HG03520 (cell line): Measurements from ENCODE around the gene GFER.
"Not testable (repeated sequence)": the region's sequence is repeated elsewhere in the genome, so short reads cannot be mapped to it uniquely, and the experiment has no call there.

Experiments used
- ATAC-seq: cut with Tn5 transposase; IDR thresholded peaks from one replicate; pipeline ENCODE4 v1.9.1; 2021; ENCODE audit warnings: mild to moderate bottlenecking, moderate library complexity; ENCODE audit not compliant: unreplicated experiment

GFER gene

DNA sequence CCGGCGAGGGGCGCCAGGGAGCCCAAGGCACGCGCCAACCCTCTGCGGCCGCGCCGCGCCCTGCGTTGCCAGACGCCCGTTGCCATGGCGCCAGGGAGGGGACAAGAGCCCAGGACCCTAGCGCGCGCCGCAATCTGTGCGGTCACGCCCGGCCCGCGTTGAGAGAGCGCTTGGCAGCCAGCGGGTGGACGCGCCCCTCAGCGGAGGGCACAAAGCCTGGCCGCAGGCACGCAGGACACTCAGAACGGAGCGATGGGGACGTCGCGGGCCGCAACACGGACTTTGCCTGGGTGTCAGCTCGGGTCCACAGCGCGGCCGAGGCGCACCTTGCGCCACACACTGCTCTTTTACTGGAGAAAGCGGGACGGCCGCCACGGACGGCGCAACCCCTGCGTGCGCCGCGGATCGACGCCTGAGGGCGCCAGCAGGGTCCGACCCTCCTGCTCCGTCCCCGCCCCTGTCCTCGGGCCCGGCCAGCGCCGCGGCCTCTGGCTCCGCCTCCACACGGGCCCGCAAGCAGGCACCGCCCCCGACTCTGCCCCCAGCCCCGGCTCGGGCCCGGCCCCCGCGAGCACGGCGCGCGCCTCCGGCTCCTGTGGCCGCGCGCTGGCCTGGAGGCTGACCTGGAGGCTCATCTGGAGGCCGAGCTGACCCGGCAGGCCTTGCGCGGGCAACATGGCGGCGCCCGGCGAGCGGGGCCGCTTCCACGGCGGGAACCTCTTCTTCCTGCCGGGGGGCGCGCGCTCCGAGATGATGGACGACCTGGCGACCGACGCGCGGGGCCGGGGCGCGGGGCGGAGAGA is at the start of gene GFER:
Gene GFER (plus strand): TSS at position 650 of the 803 bp plus-strand sequence. CDS start 26 bp downstream, at position 676.
- peak; percentile 62 for ATAC-seq

DNA sequence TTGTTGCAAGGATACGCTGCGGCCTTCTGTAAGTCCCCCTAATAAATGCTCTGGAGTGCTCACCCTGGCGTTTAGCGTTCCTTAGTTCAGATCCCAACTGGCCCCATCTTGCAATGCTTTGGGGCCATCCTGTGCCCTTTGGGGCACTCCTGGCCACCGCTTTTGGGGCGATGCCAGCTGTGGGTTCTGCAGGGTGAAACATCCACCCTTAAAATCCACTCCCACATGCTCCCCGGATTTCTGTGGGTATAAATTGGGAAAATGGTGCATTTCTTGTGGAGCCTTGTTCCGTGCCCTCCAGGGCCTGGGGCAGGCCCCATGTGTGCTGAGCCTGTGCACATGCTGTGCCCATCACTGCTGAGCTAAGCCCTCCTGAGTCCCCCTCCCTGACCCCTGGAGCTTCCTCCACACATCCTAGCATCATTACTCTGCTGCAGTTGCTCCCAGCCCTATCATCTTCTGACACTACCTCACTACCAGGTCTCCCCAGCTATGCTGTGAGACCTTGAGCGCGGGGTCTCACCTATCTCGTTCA is 47.0 kb upstream of the GFER start:
- ATAC-seq: no peak

DNA sequence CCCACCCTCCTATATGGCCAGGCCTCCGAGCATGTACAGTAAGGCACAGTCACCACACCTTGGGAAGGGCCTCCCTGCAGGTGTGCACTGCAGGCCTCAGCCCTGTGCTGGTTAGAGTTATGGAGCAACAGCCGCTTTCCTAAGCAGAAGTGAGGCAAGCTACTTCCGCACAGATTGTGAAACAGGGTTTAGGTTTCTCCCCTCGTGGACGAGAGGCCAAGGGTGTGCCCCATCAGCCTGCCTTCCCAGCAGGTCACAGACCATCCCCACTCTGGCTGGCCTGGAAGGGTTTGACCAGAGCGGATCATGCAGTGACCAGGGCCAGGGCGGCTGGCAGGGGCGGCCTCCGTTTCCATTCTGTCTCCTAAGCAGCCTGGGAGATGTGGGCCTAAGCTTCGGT is 45.7 kb upstream of the GFER start:
- ATAC-seq: no peak

DNA sequence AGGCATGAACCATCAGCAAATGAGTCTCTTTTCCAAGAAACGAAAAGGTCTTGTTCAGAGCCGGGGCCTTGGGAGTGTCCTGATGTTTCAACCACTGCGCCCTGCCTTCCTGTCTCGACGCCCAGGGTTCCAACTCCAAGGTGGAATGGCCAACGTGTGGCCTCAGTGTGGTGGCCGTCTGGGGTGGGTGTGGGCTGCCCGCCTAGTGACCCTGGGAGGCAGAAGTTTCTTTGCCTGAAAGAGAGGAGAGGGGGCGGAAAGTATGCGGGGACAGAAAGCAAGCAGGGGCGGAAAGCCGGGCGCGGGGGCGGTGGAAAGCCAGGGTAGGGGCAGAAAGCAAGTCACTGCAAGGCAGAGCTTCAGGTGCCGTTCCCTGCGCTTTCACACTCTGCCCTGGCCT is 45.1 kb upstream of the GFER start:
- no peak for ATAC-seq

DNA sequence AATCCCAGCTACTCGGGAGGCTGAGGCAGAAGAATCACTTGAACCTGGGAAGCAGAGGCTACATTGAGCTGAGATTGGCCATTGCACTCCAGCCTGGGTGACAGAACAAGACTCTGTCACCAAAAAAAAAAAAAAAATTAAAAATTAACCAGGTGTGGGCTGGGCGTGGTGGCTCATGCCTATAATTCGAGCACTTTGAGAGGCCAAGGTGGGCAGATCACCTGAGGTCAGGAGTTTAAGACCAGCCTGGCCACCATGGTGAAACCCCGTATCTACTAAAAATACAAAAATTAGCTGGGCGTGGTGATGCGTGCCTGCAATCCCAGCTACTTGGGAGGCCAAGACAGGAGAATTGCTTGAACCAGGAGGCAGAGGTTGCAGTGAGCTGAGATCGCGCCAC is 44.2 kb upstream of the GFER start:
- ATAC-seq: not testable (repeated sequence)

DNA sequence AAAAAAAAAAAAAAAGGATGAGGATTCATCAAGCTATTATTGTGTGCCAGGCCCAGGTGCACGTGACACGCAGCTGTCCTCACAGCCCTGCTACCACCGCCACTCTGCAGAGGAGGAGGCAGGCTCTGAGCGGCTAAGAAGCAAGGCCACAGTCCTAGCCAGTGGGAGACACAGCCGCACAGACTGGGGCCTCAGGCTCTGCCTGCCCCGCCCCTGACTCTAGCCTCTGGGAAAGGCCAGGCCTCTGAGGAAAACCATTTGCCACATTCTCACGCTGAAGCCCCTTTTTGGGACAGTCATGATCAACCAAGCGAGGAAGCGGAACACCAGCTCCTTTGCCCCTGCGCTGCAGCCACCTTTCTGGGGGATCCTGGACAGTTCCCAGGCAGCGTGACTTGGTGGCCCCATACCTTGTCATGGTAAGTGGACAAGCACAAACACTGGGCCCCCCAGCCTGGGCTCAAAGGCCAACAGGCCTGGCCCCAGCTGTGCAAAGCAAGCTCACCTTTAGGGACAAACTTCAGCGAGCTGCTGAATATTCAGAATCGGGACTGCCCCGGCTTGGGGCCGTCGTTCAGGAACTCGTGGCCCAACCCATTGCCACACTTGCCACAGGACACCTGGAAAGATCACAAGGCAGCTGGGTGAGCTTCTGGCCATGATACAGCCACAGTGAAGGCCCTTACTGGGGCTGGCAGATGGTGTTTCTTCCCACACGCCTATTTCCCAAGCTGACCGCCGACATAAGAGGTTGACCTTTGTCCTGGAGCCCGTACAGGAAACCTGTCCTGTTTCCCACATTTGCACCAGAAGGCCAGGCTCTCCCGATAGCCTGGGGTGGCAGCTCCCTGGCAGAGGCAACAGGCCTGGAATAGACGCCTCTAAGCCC is 43.5 kb upstream of the GFER start:
- no peak for ATAC-seq

DNA sequence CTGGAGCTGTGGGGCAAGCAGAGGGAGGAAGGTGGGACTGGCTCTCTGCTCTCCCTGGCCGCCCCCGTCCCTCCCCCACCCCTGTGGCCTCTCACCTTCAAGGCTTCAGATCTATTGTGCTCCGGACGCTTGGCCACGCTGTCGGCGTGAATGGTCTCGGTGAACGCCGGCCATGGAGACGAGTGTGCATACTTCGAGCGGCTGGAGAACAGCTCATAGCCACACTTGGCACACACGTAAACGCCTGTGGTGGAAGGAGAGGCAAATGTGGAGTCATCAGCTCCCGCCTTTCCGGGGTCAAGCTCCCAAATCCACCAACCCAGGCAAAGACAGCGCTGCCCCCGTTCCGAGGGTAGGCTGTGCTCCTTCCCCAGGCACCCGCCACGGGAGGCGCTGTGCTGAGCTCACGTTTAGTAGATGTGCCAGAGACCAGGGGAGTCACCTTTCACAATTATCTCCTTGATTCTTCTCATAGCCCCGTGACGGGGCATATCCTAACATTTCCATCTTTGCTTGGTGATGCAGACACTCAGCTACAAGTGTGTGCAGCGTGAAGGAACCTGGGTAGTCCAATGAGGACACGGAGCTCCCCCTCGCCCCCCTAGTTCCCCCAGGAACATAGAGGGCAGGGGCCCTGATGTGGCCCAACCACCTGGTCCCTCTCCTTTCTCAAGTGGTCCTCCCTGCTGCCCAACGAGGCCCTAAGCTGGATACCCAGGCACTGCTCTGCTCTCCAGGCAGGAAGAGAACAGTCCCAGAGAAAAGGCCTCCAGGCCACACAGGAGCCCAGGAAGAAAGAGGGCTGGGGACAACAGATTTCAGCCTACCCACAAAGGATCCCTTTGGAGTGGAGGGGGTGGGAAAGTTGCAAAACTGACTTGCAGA is 42.6 kb upstream of the GFER start:
- ATAC-seq: no peak

DNA sequence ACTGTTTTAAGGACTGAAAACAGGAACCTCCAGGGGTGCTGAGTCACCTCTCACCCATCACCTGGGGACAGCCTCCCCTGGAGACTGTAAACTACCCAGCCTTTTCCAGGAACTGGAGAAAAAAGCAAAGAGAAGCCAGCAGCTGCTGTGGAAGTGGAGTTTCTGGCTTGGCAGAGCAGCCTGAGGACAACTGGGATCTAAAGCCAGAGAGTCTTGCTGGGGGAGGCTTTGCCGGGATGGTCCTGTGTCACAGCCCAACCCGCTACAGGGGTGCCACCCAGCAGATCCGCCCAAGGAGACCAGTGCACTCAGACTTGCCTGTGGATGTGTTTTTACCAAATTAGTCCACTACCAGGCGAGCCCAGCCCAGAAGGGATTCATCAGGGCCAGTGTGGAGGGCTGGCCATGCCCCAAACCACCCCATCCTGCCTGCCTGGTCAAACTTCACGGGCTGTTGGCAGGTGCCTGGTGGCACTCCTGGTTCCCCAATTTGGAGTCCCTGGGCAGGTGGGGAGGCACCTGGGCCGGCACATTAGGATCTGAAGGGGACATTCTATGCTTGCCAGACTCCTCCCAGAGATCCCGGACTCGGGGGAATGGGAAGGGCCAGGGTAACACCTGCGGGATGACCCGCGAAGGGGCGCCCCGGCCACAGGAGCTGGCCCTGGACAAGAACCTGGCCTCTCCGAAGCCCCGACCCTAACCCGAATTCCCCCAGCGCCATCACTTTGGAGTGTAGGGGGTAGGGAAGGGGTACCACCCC is 41.8 kb upstream of the GFER start:
- ATAC-seq: no peak

DNA sequence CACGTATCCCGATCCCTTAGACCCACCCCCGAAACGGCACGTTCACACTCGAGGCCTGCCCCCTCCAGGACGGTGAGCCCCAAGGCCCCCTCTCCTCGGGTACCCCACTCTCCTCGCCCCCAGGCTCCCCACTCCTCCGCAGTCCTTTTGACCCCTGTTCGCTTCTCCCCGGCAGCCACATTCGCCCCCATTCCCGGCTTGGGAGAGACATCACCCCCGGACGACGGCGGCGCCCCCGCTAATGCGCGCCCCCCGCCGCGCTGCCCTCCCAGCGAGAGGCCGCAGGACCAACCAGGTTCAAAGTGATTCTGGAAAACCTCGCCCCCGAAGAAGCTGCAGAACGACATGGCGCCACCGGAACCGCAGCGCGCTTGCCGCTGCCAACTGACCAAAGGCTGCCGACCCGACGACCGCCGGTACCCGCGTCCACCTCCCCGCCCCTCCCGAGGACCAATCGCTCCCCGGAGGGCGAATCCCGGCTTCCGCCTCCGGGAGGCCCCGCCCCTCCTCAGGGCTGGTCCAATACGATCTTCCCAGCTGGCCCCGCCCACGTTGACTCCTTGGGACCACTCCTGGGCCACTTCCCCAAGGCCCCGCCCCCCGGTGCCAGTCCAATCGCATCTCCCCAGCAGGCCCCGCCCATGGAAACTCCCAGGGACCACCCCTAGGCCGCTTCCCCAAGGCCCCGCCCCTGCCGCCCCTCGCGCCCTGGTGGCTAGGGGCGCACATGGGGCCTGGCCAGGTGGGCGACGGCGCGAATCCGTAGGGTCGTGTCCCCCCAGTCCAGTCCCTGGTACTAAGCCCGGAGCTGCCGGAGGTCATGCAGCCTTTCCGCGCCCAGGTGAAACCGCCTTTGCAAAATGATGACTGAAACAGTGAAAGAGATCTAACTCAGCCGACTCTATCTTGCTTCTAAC is 40.9 kb upstream of the GFER start, which contains the start of gene MSRB1:
Gene MSRB1 (minus strand): TSS at position 390 of the 917 bp plus-strand sequence. CDS start 43 bp downstream, at position 347.
- peak; percentile 90 for ATAC-seq

DNA sequence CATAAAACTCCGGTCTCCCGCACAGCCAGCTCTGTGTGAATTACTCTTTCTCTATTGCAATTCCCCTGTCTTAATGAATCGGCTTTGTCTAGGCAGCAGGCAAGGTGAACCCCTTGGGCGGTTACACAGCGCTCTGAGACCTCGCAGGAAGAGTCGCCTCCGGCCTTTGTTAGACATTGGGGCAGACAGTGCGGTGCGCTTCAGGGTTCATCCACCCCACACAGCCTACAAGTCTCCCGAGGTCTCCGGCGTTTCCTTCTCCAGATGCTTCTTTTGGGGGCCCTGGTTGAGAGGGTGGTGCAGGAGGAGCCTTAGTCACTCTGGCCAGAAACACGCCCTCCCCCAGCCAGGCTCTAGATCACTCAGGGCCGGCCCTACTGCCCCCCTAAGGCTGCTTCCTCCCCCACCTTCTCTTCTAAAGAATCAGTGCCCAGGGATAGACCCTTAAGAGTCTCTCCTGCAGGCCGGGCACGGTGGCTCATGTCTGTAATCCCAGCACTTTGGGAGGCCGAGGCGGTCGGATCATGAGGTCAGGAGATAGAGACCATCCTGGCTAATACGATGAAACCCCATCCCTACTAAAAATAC is 39.3 kb upstream of the GFER start:
- no peak for ATAC-seq

DNA sequence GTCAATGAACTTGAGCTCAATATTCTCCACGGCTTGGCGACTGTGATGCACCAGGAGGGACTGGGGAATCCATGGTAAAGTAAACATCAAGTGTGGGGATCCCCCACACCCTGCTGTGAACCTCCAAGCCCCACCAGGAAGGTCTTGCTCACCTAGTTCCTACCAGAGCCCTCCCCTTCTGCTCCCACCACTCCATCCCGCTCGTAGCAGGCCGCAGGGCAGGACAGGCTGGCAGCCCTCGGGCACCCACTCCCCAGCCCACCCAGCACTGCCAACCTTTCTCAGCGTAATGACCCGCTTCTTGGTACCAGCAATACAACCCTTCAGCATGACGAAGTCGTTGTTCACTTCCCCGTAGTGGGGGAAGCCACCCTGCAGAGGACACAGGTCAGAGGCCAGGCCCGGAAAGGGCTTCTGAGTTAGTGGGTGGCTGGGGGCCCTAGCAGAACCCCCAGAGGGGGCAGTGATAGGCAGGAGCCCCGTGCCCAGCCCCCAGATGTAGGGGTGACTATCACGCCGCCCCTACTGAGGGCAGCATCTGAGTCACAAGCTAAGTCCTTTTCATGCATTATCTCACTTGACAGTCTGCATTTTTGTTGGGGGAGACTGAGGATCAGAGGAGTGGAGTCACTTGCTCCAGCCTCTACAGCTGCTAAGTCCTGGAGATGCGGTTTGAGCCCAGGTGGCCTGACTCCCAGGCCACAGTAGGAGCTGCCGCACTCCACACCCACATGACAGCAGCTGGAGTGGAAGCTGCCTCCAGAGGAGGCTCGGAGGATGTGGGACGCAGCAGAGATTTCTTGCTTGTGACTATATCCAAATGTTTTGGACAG is 38.2 kb upstream of the GFER start:
- ATAC-seq: no peak

DNA sequence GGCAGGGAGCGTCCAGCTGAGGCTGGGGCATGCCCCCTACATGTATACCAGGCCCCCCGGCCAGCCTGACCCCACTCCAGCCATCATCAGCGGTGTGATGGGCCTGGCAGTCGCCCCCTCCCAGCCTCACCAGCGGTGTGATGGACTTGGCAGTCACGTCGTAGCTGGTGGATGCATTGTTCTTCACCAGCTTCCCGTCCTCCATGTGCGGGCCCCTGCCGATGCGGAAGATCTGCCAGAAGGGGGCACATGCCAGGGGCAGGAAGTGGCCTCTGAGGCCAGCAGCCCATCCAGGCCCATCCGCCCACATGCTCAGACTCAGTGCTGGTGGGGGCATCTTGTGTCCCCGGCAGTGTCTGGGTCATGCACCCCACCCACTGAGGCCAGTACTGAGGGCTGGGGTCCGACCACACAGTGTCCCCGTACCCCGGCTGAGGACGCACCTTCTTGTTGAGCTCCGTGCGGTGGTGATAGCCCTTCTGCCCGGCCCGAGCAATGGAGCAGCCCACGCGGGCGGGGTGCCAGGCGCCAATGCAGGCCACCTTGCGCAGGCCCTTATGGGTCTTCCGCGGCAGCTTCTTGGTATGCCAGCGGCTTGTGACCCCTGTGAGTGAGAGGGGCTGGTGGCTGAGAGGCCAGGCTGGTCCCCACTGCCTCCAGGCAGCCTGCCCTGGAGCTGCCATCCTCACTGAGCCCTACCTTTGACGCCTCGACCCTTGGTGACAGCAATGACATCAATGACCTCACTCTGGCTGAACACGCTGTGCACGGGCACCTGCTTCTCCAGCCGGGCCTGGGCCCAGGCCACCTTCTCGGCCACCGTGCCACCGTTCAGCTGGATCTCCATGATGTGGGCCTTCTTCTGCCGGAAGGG is 37.3 kb upstream of the GFER start:
- ATAC-seq: no peak

DNA sequence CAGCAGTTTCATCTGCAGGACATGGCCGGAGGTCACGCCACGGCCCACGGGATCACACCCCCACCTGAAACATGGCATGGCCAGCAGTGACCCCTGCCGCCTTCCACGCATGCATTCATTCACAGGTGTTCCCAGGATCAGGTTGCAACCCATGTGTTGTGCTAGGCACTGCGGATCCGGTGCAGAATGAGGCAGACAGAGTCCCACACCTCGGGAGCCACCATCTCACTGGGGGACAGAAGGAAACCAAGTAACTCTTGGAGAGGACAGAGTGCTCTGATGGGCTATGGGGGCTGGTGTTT is 36.7 kb upstream of the GFER start:
- ATAC-seq: no peak

DNA sequence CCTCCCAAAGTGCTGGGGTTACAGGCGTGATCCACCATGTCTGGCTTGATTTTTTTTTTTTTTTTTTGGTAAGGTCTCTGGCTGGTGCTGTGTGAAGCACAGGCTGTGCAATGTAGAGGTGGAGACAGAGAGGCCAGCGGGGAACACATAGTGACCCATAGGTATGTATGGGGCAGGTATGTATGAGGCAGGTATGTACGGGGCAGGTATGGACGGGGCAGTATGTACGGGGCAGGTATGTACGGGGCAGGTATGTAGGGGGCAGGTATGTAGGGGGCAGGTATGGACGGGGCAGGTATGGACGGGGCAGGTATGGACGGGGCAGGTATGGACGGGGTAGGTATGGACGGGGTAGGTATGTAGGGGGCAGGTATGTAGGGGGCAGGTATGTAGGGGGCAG is 34.5 kb upstream of the GFER start:
- no peak for ATAC-seq

DNA sequence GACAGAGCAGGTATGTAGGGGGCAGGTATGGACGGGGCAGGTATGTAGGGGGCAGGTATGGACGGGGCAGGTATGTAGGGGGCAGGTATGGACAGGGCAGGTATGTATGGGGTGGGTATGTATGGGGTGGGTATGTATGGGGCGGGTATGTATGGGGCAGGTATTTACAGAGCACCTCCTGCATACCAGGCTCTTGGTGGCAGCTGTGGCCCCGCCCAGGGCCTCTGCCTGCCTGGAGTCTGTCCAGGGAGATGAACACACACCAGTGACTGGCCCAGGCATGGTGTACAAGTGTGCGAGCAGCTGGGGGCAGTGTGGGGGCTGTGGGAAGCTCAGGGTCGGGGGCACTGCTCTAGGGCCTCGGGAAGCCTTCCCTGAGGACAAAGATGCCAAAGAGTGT is 33.9 kb upstream of the GFER start:
- no peak for ATAC-seq

DNA sequence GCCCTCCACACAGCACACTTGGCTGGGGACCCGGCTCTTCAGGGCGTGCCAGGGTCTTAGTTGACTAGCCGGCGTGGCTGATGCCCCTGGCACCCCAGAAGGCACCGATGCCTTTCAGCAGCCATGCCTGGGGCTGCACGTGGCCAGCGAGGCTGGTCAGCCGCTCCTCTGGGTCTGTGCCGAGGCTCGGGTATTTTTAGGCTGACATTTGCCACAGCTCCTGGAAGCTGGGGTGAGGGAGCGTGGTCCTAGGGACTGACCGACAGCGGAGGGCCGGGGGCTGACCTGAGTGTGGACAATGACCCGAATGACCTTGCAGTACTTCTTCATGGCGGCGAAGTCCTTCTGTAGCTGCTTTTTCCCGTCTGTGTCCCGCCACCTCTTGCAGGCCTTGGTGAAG is 33.4 kb upstream of the GFER start:
- no peak for ATAC-seq

DNA sequence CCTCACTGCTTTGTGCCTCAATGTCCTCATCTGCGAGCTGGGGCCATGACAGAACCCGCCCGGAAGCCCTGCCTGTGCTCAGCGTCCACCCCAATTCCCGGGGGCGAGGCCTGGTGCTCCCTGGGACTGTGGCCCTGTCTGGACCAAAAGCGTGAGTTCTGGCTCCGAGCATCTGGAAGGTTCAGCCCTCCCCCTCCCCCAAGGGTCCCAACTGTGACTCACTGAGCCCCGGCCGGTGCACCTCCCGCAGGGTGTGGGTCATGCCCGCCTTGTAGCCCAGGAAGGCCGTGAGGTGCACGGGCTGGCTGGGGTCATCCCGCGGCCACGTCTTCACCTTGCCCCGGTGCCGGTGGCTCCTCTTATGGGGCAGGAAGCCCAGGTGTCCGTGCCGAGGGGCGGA is 30.3 kb upstream of the GFER start:
- no peak for ATAC-seq
